Ramos (cell line): ENCODE data around the gene DOCK3.
"Not testable (repeated sequence)": the region's sequence is repeated elsewhere in the genome, so short reads cannot be mapped to it uniquely, and the experiment has no call there.

Experiments
- in situ Hi-C: fragments of 300-500 bp; cut with MboI; formaldehyde crosslinking; loops from one replicate; pipeline ENCODE4 v1.14.3; 2022; ENCODE audit warnings: low sequenced_read_pairs; ENCODE audit not compliant: unreplicated experiment

The DOCK3 gene

DNA sequence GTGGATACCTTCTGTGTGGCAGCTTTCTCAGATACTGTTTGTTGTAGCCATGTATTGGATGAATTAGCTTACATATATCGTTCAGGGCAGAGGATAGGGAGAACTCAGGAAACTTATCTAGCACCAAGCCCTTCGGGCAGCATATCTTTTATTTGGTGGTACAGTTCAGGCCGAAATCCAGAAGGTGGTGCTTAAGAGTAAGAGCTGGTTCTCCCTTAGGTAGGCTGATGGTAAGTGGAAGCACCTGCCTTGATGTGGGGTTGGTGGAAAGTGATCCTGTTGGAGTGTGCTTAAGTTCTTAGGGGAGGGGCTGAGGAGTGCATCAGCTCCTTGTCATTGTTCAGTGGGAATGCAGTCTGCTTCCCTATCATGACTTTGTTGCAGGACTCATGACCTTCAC is 187.5 kb downstream of the DOCK3 start:
- in situ Hi-C loops = no loop called here

DNA sequence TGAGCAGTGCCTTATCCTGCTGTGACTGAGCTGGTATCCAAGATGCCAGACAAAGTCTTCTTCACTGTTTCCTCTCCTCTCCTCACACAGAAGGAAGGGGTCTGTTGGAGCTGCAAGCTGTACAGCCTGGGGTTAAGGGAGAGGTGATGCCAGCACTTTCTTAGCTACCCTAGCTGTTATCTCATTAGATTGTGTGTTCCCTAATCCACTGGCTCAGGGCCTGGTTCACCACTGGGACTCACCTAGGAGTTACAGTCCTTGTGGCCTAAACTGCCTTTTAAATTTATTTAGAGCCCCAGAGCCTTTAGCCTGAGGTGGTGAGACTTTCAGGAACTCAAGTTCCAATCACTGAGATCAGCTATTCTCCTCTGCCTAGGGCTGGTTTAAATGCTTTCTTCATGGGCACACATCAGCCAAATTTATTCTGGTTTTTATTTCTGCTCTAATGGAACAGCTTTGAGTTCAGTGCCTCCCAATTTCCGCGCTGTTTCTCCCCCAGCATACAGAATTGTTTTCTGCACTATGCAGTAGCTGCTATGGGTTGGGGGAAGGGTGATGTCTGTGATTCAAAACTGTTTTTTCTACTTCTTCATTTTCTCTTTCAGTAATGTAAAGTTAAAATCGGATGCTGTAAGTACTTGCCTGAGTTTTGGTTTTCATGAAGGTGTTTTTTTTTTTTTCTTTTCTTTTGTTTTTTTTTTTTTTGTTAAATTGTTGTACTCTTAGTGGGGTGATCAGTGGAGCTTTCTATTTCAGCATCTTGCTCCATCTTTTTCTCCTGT is 198.8 kb downstream of the DOCK3 start:
- in situ Hi-C loops = no loop called here

DNA sequence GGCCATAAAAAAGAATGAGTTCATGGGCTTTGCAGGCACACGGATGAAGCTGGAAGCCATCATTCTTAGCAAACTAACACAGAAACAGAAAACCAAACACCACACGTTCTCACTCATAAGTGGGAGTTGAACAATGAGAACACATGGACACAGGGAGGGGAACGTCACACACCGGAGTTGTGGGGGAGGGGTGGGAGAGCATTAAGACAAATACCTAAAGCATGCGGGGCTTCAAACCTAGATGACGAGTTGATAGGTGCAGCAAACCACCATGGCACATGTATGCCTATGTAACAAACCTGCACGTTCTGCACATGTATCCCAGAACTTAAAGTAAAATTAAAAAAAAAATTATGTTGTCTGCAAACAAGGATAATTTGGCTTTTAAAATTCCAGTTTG is 200.1 kb downstream of the DOCK3 start:
- in situ Hi-C loops = not testable (repeated sequence)

DNA sequence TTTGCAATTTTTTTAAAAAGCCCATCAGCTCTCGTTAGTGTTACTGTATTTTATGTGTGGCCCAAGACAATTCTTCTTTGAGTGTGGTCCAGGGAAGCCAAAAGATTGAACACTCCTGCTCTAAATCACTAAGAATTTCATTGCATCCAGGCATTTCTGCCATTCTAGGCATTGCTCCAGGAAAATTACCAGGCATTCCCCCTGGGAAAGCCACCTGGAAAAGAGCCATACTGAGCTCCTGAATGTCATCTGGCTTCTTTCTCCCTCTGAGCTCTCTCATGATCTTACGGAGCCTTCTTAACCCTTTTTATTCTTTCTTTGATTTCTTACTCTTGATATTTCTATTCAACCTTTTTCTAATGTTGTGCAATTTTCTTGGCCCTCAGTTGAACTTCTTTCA is 202.2 kb downstream of the DOCK3 start:
- in situ Hi-C loops = no loop called here

DNA sequence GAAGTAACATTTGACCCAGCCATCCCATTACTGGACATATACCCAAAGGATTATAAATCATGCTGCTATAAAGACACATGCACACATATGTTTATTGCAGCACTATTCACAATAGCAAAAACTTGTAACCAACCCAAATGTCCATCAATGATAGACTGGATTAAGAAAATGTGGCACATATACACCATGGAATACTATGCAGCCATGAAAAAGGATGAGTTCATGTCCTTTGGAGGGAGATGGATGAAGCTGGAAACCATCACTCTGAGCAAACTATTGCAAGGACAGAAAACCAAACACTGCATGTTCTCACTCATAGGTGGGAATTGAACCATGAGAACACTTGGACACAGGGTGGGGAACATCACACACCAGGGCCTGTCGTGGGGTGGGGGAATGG is 208.0 kb downstream of the DOCK3 start:
- in situ Hi-C loops = not testable (repeated sequence)

DNA sequence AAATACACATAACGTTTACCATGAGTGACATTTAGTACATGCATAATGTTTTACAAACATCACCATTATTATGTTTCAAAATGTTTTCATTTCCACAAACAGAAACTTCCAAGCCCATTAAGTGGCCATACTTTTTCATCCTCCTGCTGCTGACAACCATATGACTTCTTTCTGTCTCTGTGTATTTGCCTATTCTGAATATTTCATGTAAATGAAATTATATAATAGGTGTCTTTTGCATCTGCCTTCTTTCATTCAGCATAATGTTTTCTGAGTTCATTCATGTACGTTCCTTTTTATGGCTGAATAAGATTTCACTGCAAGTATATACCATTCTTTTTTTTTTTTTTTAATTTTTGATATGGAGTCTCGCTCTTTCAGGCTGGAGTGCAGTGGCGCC is 209.0 kb downstream of the DOCK3 start:
- in situ Hi-C loops = no loop called here

DNA sequence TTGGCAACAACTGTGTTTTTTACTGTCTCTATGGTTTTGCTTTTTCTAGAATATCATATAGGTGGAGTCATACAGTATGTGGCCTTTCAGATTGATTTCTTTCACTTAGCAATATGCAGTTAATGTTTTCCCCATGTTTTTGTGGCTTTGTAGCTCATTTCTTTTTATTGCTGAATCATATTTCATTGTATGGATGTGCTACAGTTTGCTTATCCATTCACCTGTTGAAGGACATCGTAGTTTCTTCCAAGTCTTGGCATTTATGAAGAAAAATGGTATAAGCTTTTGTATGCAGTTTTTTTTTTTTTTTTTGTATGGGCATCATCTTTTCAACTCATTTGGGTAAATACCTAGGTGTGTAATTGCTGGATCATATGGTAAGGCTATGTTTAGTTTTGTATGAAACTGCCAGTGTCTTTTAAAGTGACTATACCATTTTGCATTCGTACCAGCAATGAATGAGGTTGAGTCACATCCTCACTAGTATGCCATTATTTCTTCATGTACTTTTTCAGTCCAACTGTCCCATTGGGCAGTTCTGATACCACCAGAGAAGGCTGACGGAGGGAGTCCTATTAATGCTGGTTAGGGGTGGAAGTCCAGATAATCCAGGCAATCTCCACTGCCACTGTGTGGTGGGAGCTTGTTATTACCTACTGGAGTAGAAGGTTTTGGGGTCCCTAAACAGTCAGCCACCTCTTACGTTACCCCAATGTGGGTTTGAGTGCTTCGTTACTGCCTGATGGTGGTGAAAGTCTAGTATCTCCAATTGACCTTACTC is 210.5 kb downstream of the DOCK3 start:
- in situ Hi-C loops = no loop called here

DNA sequence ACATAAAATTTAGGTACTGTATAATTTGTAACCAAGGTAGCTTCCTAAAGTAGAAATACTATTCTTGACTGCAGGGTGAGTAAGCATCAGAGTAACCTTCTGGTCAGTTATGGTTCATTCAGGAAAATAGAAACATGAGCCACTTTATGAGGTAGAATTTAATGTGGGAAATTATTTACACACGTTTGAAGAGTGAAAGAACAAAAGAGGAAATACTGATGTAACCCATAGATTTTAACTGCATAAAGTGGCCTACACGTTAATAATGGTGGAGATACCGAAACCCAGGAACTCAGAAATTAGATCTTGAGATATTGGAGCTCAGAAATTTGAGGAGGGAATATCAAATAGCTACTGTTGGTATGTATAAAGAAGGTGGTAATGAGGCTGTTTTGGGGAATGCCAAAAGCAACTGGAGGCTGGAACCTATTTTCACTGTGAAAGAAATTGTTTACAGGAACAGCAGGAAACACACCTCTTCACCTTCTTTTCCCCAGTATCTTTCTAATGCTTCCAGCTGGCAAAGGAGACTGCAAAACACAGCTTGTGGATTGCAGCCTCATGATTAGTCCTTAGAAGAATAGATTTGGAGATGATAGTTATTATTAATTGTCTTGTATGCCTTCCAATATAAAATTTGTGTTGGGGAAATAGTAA is 216.1 kb downstream of the DOCK3 start:
- in situ Hi-C loops = no loop called here

DNA sequence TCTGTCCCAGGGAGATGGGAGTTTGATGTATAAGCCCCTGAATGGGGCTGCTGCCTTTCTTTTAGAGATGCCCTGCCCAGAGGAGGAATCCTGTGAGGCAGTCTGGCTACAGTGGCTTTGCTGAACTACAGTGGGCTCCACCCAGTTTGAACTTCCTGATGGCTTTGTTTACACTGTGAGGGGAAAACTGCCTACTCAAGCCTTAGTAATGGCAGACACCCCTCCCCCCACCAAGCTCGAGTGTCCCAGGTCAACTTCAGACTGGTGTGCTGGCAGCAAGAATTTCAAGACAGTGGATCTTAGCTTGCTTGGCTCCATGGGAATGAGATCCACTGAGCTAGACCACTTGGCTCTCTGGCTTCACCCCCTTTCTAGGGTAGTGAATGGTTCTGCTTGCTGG is 226.4 kb downstream of the DOCK3 start:
- in situ Hi-C loops = not testable (repeated sequence)

DNA sequence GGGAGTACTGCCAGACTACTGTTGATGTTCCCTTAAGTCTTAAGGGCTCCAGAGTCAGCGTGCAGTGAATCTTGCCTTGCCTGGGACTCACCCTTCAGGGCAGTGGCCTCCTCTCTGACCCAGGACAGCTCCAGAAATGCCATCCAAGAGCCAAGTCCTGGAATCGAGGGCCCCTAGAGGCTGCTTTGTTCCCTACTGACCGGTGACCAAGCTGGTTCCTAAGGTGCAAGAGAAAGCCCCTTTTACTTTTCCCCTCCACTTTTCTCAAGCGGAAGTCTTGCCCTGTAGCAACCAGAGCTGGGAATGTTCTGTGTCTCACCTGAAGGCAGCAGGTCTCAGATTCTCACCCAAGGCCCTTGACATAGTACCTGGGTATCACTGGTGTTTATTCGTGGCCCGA is 238.0 kb downstream of the DOCK3 start:
- in situ Hi-C loops = no loop called here

DNA sequence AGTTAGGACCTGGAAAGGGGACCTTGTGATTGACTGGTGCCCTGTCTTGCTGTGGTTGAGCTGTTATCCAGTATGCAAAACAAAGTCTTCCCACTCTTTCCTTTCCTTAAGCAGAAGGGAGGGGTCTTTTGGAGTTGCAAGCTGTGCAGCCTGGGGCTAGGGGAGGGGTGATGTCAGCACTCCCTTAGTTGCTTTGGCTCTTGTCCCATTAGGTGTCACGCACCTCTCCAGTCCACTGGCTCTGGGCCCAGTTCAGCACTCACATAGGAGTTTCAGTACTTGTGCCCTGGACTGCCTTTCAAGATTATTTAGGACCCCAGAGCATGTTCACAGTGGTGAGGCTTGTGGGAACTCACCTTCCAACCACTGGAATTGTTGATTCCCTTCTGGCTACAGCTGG is 238.5 kb downstream of the DOCK3 start:
- in situ Hi-C loops = no loop called here

DNA sequence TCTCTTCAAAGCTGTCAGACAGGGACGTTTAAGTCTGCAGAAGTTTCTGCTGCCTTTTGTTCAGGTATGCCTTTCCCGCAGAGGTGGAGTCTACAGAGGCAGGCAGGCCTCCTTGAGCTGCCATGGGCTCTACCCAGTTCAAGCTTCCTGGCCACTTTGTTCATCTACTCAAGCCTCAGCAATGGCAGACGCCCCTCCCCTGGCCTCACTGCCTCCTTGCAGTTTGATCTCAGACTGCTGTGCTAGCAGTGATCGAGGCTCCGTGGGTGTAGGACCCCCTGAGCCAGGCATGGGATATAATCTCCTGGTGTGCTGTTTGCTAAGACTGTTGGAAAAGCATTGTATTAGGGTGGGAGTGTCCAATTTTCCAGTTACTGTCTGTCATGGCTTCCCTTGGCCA is 247.3 kb downstream of the DOCK3 start:
- in situ Hi-C loops = not testable (repeated sequence)

DNA sequence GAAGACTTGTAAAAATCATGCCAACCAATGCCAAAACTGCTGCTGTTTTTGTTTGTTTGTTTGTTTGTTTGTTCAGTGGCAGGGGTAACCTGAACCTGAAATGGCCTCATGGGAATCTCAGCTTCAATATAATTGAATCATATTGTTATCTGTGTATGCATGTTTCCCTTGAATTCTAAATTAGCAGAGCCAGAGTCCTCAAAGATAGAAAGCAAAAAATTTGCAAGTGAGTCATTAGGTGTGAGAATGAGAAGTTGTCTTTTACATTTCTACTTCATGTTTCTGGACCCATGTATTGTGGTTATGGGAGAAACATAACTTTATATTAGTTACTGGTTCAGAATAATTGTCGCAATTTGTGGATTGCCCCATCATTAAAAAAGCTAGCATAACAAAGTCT is 249.2 kb downstream of the DOCK3 start:
- in situ Hi-C loops = no loop called here

DNA sequence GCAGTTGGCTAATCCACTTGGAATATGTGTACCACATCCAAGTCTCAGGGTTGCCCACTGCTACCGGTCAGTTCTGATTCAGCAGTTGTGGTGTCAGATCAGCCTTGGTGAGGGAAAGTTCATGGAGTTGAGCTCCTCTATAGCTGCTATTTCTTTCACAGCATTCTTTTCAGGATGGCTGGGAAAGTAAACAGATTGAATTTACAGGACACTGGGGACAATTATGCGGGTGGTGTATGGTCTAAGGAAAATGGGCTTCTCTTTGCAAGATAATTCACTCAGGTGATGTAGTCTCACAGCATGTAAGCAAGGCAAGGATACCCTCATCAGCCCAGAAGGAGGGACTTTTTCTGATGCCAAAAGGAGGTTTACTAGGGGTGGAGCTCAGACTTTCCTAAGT is 249.9 kb downstream of the DOCK3 start:
- in situ Hi-C loops = no loop called here

DNA sequence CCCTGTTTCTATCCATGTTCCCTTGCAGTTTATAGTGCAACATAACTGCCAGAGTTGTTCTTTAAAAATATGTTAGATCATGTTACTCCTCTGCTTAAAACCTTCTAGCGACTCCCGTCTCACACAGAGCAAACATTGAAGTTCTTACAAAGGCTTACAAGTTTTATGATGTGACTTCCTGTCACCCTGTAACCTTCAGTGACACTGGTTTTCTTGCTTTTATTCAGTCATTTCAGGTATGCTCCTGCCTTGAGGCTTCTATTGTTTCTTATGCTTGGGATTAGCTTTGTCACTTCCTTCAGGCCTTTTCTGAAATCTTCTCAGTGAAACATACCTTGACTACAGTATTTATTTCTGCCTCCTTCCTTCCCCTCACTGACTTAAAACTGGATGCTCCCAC is 252.1 kb downstream of the DOCK3 start:
- in situ Hi-C loops = no loop called here

DNA sequence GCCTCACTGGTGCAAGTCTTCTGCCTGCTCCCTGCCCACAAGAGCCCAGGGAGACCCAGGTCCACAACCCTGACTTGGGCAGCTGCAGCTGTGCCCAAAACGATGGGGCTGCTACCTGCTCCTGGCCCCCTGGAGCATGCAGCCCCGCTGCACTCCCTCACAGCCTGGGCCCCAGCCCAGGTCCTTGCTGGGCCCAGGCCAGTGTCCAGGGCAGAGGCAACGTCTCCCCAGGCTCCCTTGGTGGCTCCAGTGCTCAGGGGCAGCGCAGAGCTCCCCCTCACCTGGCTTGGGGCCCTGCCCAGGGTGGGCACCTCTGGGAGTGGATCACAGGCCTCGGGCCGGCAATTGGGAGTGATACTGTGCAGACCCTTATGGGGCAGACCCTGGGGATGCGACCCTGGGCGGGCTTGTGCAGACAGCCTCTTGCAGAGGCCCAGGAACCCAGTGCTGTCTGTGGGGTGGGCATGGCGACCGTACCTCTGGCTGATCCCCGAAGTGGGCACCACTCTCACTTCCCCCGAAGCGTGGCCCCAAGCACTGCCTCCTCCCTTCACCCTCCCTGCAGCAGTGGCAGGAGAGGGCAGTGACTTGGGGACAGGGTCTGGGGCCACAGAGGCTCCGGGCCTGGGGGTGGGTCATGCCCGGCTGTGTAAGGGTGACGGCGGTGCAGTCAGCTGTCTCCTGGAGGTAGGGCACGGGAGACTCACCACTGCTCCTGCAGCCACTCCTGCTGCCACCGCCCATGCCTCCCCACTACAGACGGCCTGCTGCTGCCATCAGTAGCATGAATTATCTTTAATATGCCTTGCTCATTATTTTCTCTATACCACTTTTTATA is 255.9 kb downstream of the DOCK3 start:
- in situ Hi-C loops = no loop called here

DNA sequence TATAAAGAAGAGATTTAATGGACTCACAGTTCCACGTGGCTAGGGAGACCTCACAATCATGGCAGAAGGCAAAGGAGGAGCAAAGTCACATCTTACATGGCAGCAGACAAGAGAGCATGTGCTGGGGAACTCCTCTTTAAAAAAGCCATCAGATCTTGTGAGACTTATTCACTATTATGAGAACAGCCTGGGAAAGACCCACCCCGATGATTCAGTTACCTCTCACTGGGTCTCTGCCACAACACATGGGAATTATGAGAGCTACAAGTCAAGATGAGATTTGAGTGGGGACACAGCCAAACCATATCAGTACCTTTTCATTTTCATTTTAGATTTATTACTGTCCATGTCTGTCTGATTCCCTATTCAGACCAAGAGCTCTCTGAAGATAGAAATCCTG is 258.2 kb downstream of the DOCK3 start:
- in situ Hi-C loops = not testable (repeated sequence)

DNA sequence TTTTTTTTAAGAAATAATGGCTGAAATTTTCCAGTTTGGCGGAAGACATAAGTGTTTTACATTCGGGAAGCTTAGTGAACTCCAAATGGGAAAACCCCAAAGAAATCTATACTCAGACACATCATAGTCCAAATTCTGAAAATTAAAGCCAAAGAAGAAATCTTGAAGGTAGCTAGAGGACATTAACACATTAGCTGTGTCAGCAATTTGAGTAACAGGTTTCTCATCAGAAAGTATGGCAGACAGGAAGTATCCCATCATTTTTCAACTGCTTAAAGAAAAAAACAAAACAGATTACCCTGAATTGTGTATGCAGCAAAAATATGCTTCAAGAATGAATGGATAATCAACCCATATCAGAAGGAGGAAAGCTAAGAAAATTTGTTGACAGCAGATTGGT is 261.7 kb downstream of the DOCK3 start:
- in situ Hi-C loops = no loop called here

DNA sequence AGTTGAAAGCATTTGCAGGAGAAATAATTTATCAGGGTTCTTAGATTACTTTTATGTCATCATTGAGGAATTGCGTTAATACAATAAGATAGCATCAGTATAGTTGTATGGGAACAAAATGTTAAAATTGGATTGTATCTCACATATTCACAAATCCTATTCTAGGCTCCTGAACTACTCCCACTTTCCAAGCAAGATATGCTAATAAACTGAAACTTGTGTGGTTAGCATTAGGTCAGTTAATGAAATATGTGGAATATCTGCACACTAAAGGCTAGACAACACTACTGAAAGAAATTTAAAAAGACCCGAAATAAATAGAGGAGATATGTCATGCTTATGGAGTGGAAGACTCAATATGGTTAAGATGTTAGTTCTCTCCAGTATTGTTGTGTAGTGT is 272.7 kb downstream of the DOCK3 start:
- in situ Hi-C loops = no loop called here

DNA sequence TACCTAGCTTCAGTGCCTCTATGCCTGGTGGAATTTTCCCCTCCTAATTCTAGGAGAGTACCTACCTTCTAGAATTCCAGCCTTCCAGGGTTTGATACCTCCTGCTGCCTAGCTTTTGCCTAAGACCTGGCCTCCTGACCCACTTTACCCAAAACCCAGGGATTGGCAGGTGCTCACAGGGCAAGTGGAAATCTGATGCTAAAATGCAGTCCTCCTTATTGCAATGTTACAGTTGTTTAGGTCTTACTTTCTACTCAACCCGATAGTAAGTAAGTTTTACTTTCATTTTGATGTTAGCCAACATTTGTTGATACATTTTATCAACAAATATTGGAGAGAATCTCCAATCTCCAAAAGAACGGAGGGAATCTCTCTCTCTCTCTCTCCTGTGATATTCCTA is 275.9 kb downstream of the DOCK3 start:
- in situ Hi-C loops = no loop called here
